Effector memory CD8-positive, alpha-beta T cell (primary cell): ENCODE data around the gene LGR4.

Source experiments
- ATAC-seq: fragments of 150-1000 bp; cut with Tn5 transposase; replicated peaks from 2 replicates; pipeline ENCODE4 v1.10.0; 2021; ENCODE audit warnings: mild to moderate bottlenecking, moderate library complexity
- DNase-seq, 3 experiments: peaks; one replicate each; pipeline ENCODE4 v3.0.0; 2021
- H3K27ac Mint-ChIP-seq, 2 donors: one replicate each; pipeline ENCODE4 v1.8.0; 2022; ENCODE audit warnings: mild to moderate bottlenecking in 2 of 2, mixed read lengths in 2 of 2, moderate library complexity in 2 of 2
- H3K27me3 Mint-ChIP-seq, 2 donors: one replicate each; pipeline ENCODE4 v1.8.0; 2022; ENCODE audit warnings: mixed read lengths in 2 of 2
- H3K36me3 Mint-ChIP-seq: one replicate; pipeline ENCODE4 v1.8.0; 2022; ENCODE audit warnings: mild to moderate bottlenecking, moderate library complexity, mixed read lengths; ENCODE audit not compliant: insufficient read depth
- H3K4me1 Mint-ChIP-seq, 2 donors: one replicate each; pipeline ENCODE4 v1.8.0; 2022; ENCODE audit warnings: low read depth in 2 of 2, mixed read lengths in 2 of 2
- H3K4me3 Mint-ChIP-seq, 2 donors: one replicate each; pipeline ENCODE4 v1.8.0; 2022; ENCODE audit warnings: mild to moderate bottlenecking in 2 of 2, mixed read lengths in 2 of 2, moderate library complexity in 2 of 2
- H3K9me3 Mint-ChIP-seq, 2 donors: one replicate each; pipeline ENCODE4 v1.8.0; 2022; ENCODE audit warnings: mixed read lengths in 2 of 2

Gene LGR4

DNA sequence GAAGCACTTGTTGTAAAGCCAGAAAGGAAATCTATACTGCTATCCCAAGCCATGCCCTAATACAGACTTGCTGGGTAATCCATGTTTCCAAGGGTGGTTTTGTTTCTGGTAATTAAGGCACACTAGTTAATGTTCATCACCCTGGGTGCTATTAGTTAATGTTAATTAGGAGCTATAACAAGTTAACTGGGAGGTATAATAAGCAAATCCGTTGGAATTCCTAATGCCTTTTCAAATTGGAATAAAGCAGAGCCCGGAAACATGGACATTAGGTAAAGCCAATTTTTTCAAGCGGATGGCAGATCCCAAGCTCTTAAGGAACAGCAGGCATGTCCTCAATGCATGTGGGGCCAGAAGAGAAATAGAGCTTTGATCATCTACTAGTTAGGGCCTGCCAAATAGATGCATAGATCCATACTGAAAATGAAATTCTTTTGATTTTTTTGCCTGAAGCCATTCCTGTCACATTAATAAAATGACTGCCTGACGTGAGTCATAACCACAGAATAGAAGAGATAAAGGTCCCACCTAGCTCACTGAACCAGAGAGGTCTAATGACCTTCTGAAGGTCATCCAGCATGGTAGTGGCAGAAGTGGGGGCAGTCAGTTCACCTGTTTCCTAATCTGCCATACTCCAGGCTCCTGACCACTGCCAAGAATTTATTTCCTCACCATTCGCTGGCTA lies 81.1 kb downstream of the LGR4 start:
- no peak overlapping the region for H3K4me3 Mint-ChIP-seq
- ATAC-seq (no peak), DNase-seq (no peak)
- no peak overlapping the region for H3K27ac Mint-ChIP-seq
- H3K27me3 Mint-ChIP-seq, result no peaks in the 10 kb centered on the region
- H3K4me1 Mint-ChIP-seq, result no peaks in the 10 kb centered on the region
- no peaks in the 10 kb centered on the region for H3K9me3 Mint-ChIP-seq
- no peaks in the 10 kb centered on the region for H3K36me3 Mint-ChIP-seq

DNA sequence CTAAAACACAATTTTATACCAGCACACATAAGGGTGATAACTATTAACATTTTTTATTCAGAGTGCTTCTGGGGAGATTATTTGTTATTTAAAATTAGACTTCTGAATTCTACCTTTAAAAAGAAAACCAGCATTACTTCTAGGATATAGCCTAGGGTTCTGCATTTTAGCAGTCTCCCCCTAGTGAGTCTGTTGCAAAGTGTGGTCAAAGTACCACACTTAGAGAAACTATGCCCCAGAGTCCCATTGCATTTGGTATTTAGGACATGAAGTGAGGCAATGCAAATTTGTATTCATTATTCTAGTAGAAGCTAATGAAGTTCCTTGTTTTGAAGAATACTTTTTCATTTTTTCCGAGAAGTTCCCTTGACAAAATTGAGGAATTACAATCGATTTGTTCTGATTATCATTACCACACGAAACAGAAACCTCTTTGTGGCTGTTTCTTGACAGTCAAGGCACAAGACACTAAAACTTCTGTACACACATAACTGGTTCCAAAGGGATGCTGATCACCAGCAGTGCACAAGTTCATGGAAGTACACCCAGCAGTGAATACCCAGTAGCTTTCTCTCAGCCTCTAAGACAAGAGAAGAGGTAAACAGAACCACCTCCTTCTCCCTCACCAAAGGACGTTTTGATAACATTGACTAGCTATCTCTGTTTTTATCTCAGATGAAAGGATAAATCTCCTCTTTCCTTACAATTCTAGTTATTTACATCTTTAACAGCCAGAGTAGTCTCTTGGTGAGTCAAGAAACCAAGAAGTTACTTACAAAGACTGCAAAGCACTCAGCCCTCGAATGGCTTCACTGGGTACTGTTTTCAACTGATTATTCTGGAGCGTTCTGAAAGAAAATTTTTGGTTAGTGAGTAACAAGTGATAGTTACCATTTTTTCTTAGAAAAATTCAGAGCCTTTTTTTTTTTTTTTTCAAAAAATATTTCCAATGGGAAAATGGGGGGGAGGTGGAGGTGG lies 82.0 kb downstream of the LGR4 start:
- H3K27ac Mint-ChIP-seq, result no peak overlapping the region
- H3K27me3 Mint-ChIP-seq, result no peaks in the 10 kb centered on the region
- ATAC-seq (no peak), DNase-seq (no peak)
- no peaks in the 10 kb centered on the region for H3K9me3 Mint-ChIP-seq
- H3K36me3 Mint-ChIP-seq, result no peaks in the 10 kb centered on the region
- H3K4me1 Mint-ChIP-seq, result no peaks in the 10 kb centered on the region
- H3K4me3 Mint-ChIP-seq, result no peak overlapping the region

DNA sequence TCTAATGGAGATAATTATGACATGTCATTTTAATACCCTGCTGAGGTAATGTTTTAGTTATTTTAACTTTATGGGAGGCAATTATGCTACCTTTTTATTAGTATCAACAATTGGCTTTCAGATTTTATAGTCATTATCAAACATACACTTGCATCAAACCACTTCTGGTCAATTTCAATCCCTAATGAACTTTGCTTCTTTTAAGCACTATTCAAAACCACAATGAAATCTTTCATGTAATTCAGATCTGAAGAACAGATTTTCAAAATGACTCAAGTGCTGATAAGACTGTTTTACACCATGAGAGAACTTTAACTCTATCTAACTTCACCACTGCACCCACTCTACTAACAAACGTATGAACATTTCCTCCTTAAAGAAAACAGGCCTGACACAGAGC lies 83.7 kb downstream of the LGR4 start:
- H3K36me3 Mint-ChIP-seq, result no peaks in the 10 kb centered on the region
- no peak overlapping the region for H3K4me3 Mint-ChIP-seq
- no peaks in the 10 kb centered on the region for H3K4me1 Mint-ChIP-seq
- no peaks in the 10 kb centered on the region for H3K9me3 Mint-ChIP-seq
- no peaks in the 10 kb centered on the region for H3K27me3 Mint-ChIP-seq
- DNase-seq, result no peak
- H3K27ac Mint-ChIP-seq, result no peak overlapping the region
- ATAC-seq, result no peak

DNA sequence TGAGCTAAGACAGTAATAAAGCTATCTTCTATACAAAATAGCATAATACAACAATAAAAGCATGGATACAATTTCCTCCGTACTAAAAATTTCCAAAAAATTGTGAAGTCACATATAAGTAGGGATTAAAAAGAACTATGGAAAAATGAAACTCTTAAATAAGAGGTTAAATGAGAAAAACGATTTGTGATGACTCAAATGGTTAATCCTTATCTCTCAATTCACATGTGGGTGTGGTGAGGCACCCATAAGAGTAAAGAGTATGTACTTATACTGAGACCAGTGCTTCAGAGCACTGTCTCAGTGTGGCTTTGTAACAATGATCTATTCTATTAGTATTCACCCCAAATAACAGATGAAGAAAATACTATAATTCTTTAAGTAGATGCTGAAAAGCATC lies 84.6 kb downstream of the LGR4 start:
- no peak overlapping the region for H3K4me3 Mint-ChIP-seq
- no peaks in the 10 kb centered on the region for H3K9me3 Mint-ChIP-seq
- DNase-seq (no peak), ATAC-seq (no peak)
- no peak overlapping the region for H3K27ac Mint-ChIP-seq
- H3K27me3 Mint-ChIP-seq, result no peaks in the 10 kb centered on the region
- no peaks in the 10 kb centered on the region for H3K36me3 Mint-ChIP-seq
- no peaks in the 10 kb centered on the region for H3K4me1 Mint-ChIP-seq

DNA sequence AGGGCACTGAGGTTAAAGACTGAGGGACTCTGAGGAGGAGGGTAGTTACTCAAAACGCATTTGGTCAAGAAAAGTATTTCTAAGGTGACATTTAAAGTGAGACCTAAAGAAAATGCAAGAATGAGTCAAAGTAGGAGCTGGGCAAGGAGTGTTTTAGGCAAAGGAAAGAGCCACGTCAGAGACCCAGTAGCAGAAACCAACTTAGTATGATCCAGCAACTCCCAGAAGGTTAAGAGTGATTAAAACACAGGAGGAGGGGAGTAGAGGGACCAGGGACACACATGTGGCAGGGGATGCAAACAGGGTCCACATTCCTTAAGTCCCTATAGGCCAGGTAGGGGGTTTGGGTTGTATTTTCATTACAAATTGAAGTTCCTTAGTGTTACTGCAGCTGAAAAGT lies 85.2 kb downstream of the LGR4 start:
- H3K9me3 Mint-ChIP-seq, result no peaks in the 10 kb centered on the region

DNA sequence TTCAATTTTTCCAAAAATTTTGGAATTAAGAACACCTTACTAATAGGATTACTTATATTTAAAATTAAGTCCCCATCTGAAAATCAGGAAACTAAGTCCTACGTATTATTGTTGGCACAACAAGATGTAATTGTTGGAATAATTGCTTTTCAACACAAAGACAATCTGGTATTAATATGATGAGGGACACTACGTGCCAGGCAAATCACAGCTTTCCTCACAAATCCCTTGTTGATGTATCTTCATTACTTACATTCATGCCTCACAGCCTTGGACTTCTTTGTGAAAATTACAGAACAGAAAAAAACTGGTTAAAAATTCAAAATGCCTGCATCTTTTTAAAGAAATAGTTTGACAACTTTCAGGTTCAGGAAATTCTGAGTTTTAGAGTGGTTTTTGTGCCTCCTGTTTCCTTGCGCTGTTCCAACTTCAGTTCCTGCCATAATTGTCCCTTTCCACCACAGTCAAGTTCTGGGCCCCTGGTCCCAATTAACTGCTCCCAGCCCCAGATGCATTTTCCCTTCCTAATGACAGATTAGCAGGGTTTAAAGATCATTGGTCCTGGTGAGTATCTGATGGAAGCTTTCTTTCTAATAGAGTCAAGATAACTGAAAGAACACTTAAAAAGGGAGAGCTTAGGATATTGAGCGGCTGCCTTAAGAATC lies 86.3 kb downstream of the LGR4 start:
- H3K27ac Mint-ChIP-seq, result no peak overlapping the region
- DNase-seq, result no peak
- no peaks in the 10 kb centered on the region for H3K36me3 Mint-ChIP-seq
- no peaks in the 10 kb centered on the region for H3K4me1 Mint-ChIP-seq
- H3K9me3 Mint-ChIP-seq, result no peaks in the 10 kb centered on the region
- no peak for ATAC-seq
- no peaks in the 10 kb centered on the region for H3K27me3 Mint-ChIP-seq
- H3K4me3 Mint-ChIP-seq, result no peak overlapping the region

More for the DNA sequence above, 85.2 kb downstream of the LGR4 start:
- H3K4me1 Mint-ChIP-seq, result no peaks in the 10 kb centered on the region
- no peaks in the 10 kb centered on the region for H3K27me3 Mint-ChIP-seq
- H3K36me3 Mint-ChIP-seq, result no peaks in the 10 kb centered on the region
- H3K27ac Mint-ChIP-seq, result no peak overlapping the region
- ATAC-seq (no peak), DNase-seq (no peak)
- H3K4me3 Mint-ChIP-seq, result no peak overlapping the region

DNA sequence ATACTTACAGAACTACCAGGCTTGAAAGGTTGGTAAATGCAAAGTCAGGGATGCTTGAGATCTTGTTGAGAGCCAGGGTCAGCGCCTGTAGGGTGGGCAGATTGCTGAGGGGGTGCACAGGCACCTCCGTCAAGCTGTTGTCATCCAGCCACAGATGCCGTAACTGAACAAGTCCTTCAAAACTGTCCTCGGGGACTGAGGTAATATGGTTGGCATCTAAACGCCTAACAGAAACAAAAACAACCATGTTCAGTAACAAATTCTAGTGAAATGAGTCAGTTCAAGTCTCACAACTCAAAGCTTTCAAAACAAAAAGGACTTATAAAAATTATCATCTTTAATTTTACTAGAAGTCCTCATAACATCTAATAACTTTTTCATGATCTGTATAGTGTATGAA lies 87.3 kb downstream of the LGR4 start:
- H3K27ac Mint-ChIP-seq, result no peak overlapping the region
- H3K36me3 Mint-ChIP-seq, result no peaks in the 10 kb centered on the region
- DNase-seq, result no peak
- H3K4me3 Mint-ChIP-seq, result no peak overlapping the region
- H3K4me1 Mint-ChIP-seq, result no peaks in the 10 kb centered on the region
- H3K27me3 Mint-ChIP-seq, result no peaks in the 10 kb centered on the region
- no peak for ATAC-seq
- no peaks in the 10 kb centered on the region for H3K9me3 Mint-ChIP-seq

DNA sequence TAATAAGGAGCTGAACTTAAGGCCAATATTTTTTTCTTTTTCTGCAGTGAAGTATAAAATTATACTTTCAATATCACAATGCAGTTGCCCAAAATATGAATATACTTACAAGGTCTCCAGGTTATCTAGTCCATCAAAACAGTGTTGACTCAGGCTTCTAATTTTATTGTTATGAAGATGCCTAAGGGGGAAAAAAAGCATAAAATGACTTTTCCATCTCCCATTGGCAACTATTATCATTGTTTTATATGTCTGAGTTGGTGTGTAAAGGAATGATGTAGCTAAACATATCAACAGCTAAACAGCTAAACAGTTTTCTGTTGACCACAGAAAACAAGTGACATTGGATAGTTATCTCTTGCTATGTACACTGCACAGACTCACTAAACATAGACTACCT lies 88.4 kb downstream of the LGR4 start:
- ATAC-seq, result no peak
- no peak overlapping the region for H3K27ac Mint-ChIP-seq
- no peaks in the 10 kb centered on the region for H3K27me3 Mint-ChIP-seq
- H3K4me3 Mint-ChIP-seq, result no peak overlapping the region
- no peak for DNase-seq
- no peaks in the 10 kb centered on the region for H3K9me3 Mint-ChIP-seq
- H3K36me3 Mint-ChIP-seq, result no peaks in the 10 kb centered on the region
- no peaks in the 10 kb centered on the region for H3K4me1 Mint-ChIP-seq

DNA sequence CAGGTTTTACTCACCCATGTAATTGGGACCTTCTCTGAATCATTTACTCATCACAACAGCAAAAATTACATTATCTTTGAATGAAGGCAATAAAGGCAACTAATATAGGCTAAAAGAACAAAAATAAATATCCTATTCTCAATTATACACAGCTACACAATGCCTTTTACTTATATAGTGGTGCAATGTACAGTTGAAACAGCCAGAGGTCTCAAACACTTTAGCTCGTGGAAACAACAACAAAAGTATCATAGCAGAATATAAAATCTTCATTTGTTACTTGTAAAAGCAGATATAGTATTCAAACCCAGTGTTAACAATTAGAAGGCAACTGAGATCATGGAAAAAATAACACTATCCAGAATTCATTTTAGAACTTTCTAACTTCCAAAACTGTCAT lies 88.9 kb downstream of the LGR4 start:
- no peaks in the 10 kb centered on the region for H3K4me1 Mint-ChIP-seq
- no peak overlapping the region for H3K4me3 Mint-ChIP-seq
- H3K27ac Mint-ChIP-seq, result no peak overlapping the region
- DNase-seq, result no peak
- no peak for ATAC-seq
- no peaks in the 10 kb centered on the region for H3K36me3 Mint-ChIP-seq
- no peaks in the 10 kb centered on the region for H3K27me3 Mint-ChIP-seq
- no peaks in the 10 kb centered on the region for H3K9me3 Mint-ChIP-seq

DNA sequence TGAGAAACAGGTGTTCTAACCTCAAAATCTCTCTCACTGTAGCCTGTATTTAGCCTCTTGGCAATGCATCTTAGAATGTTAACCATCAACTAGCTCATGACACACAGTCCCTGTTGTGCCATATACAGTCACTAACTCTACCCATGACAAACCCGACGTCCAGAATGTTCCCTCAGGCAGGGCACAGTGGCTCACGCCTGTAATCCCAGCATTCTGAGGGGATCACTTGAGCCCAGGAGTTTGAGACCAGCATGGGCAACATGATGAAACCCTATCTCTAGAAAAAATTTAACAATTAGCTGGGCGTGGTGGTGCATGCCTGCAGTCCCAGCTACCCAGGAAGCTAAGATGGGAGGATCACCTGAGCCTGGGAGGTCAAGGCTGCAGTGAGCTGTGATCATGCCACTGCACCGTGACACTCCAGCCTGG lies 91.3 kb downstream of the LGR4 start:
- H3K27ac Mint-ChIP-seq, result no peak overlapping the region
- no peak overlapping the region for H3K4me3 Mint-ChIP-seq
- no peaks in the 10 kb centered on the region for H3K27me3 Mint-ChIP-seq
- DNase-seq (no peak), ATAC-seq (no peak)
- no peaks in the 10 kb centered on the region for H3K9me3 Mint-ChIP-seq
- H3K36me3 Mint-ChIP-seq, result no peaks in the 10 kb centered on the region
- no peaks in the 10 kb centered on the region for H3K4me1 Mint-ChIP-seq

DNA sequence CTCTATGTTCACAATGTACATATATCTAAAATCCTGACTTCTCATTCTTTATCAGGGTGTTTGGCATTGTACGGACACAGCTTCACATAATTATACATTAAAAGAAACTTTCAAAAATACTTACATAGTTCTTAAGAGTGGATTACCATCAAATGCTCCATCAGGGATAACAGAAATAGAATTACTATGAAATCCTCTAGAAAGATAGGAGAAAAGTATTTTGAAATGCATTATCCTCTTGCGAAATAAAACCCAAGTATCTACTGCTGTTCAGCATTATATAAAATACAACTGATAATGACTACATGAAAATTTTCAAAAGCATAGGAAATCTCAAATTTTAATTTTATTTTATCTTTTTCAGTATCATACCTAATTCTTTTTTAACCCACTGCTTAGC lies 91.8 kb downstream of the LGR4 start:
- no peak for ATAC-seq
- no peaks in the 10 kb centered on the region for H3K27me3 Mint-ChIP-seq
- H3K4me3 Mint-ChIP-seq, result no peak overlapping the region
- H3K9me3 Mint-ChIP-seq, result no peaks in the 10 kb centered on the region
- no peaks in the 10 kb centered on the region for H3K4me1 Mint-ChIP-seq
- H3K36me3 Mint-ChIP-seq, result no peaks in the 10 kb centered on the region
- no peak for DNase-seq
- H3K27ac Mint-ChIP-seq, result no peak overlapping the region

DNA sequence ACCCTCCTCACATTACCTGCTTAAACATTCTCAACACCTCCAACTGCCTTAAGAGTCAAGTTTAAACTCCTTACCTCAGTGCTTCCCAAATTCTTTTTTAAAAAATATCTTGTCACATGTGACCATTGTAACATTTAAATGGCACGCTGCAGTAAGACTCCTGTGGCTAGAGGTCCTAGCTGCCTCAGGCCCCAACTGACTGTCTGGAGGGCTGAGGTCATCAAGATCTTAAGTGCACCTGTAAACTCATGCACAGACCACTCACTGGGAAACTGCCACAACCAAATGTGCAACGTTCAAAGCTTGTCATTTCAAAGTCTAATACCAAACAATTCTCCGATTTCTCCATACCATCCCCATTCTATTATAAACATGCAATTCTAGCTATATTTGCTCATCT lies 93.1 kb downstream of the LGR4 start:
- ATAC-seq (no peak), DNase-seq (no peak)
- H3K9me3 Mint-ChIP-seq, result no peaks in the 10 kb centered on the region
- no peaks in the 10 kb centered on the region for H3K4me1 Mint-ChIP-seq
- H3K4me3 Mint-ChIP-seq, result no peak overlapping the region
- H3K27me3 Mint-ChIP-seq, result no peaks in the 10 kb centered on the region
- H3K27ac Mint-ChIP-seq, result no peak overlapping the region
- no peaks in the 10 kb centered on the region for H3K36me3 Mint-ChIP-seq

DNA sequence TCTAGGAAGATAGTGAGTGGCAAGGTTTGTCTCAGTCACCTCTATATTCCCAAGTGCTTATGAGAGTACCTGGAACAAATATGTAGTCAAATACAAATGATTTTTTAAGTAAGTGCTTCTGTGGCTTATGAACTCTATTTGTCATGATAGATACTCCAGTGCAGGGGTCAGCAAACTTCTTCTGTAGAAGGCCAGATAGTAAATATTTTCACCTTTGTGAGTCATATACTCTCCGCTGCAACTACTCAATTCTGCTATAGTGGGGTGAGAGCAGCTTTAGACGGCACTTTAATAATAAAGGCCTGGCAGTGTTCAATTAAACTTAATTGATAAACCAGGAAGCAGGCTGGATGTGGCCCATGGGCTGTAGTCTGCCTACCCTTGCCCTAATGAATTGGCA lies 97.2 kb downstream of the LGR4 start:
- Mint-ChIP-seq H3K36me3 (no peaks in the 10 kb centered on the region), H3K27ac (no peak overlapping the region), H3K4me3 (no peak overlapping the region), H3K9me3 (no peaks in the 10 kb centered on the region), H3K4me1 (no peaks in the 10 kb centered on the region), H3K27me3 (no peaks in the 10 kb centered on the region)
- DNase-seq (no peak), ATAC-seq (no peak)
